Neural crest cell (in vitro differentiated cells): Measurements from ENCODE around the gene CPB2. TPM values are rescaled to one million over a fixed set of nuclear protein-coding genes. Genes with fewer than 3 reads are reported as not detected.

Source experiments
- DNase-seq: peaks from one replicate; pipeline ENCODE4 v3.0.0; 2021; ENCODE audit warnings: low read depth, mixed read lengths, low spot score
- H3K27ac Mint-ChIP-seq: one replicate; pipeline ENCODE4 v1.8.0; 2021; ENCODE audit warnings: mild to moderate bottlenecking, mixed read lengths; ENCODE audit not compliant: unreplicated experiment
- H3K27me3 Mint-ChIP-seq: 2 replicates; pipeline ENCODE4 v1.8.0; 2021; ENCODE audit warnings: low read depth, mild to moderate bottlenecking, mixed read lengths
- H3K36me3 Mint-ChIP-seq: 2 replicates; pipeline ENCODE4 v1.8.0; 2021; ENCODE audit warnings: low read depth, mild to moderate bottlenecking, mixed read lengths
- H3K4me1 Mint-ChIP-seq: 2 replicates; pipeline ENCODE4 v1.8.0; 2021; ENCODE audit warnings: mixed read lengths
- H3K4me3 Mint-ChIP-seq: one replicate; pipeline ENCODE4 v1.8.0; 2021; ENCODE audit warnings: mild to moderate bottlenecking, mixed read lengths
- H3K9me3 Mint-ChIP-seq: 2 replicates; pipeline ENCODE4 v1.8.0; 2021; ENCODE audit warnings: mixed read lengths
- CTCF ChIP-seq: fragments of 200-600 bp; sonication (generic); conservative IDR thresholded peaks from 2 replicates; pipeline ENCODE4 v1.5.0; 2021; ENCODE audit warnings: antibody characterized with exemption, mild to moderate bottlenecking
- total RNA-seq: library from RNA; stranded (reverse); gene quantifications from 2 replicates; pipeline ENCODE4 v1.2.1, GENCODE V29; 2021

CPB2 gene
- total RNA-seq, 1 donor from 2014 or later, result 0.44 TPM

DNA sequence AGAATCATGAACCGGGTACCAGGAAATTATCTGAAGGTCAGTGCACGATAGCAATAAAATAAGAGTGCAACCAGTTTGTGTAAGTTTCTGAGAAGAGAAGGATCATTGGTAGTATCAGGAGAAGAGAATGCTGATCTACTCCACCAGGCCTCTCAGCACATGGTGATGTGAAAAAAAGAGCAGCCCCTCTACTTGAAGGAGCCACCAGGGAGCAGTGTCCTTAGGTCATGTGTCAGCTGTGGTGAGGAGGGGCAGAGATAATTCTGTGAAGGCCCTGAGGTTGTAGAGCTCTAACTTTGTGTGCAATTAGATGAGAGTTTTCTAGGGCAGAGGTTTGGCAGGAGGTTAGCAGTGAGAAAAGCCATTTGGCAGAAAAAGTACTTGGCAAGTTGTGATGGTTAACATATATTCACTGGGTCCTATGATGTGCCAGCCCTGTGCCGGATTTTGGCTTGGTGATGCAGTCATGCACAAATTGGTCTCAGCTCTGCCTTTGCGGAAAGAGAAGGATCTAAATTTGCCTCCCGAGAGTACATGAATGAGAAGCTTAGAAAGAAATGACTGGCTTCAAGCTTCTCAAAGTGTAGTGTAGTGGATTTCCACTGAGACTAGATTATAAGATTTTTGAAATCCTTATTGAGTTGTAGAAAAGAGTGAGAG is 33.1 kb downstream of the CPB2 start:
- Mint-ChIP-seq H3K4me1 (peaks cover 9% of the 10 kb centered on the region), H3K9me3 (peaks cover 8% of the 10 kb centered on the region), H3K27me3 (no peaks in the 10 kb centered on the region), H3K36me3 (peaks cover 28% of the 10 kb centered on the region), H3K4me3 (no peak overlapping the region), H3K27ac (no peak overlapping the region)
- TF ChIP-seq CTCF, result no peak
- no peak for DNase-seq

DNA sequence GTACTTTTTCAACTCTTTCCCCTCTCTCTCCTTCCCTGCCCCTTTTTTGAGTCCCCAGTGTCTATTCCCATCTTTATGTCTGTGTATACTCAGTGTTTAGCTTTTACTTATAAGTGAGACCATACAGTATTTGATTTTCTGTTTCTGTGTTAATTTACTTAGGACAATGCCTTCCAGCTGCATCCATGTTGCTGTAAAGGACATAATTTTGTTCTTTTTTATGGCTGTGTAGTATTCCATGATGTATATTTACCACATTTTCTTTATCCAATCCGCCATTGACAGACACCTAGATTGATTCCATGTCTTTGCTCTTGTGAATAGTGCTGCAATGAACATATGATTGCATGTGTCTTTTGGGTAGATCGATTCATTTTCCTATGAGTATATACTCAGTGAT is 41.5 kb downstream of the CPB2 start:
- peaks cover 3% of the 10 kb centered on the region for H3K9me3 Mint-ChIP-seq
- H3K4me1 Mint-ChIP-seq, result peaks cover 10% of the 10 kb centered on the region
- no peak for DNase-seq
- H3K4me3 Mint-ChIP-seq, result no peak overlapping the region
- no peaks in the 10 kb centered on the region for H3K27me3 Mint-ChIP-seq
- peaks cover 3% of the 10 kb centered on the region for H3K36me3 Mint-ChIP-seq
- no peak for TF ChIP-seq CTCF
- H3K27ac Mint-ChIP-seq, result no peak overlapping the region

- Mint-ChIP-seq H3K9me3 (peaks cover 3% of the 10 kb centered on the region), H3K36me3 (peaks cover 3% of the 10 kb centered on the region), H3K4me3 (no peak overlapping the region), H3K27me3 (no peaks in the 10 kb centered on the region), H3K27ac (no peak overlapping the region), H3K4me1 (peaks cover 21% of the 10 kb centered on the region)
- no peak for TF ChIP-seq CTCF
- DNase-seq, result no peak
Observed at GRCh38 chr13:46062185-46062584, 42.6 kb downstream of the CPB2 start.

DNA sequence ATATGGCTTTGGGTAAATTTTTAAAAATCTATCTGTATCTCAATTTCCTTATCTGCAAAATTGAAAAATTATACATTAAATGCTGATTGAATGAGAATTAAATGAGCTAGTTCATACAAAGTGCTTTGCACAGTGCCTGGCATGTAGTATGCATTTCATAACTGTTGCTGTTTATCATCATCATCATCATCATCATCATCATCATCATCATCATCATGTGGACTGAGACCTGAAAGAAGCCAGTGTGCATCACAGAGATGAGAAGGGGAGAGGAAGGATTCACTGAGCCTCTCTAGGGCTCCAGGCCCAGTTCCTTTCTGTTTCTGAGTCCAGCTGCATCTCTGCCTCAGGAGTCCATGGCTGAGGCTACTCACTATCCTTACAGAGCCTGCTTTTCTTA is 45.4 kb downstream of the CPB2 start:
- no peak for TF ChIP-seq CTCF
- H3K9me3 Mint-ChIP-seq, result peaks cover 3% of the 10 kb centered on the region
- H3K27ac Mint-ChIP-seq, result no peak overlapping the region
- H3K4me1 Mint-ChIP-seq, result peaks cover 40% of the 10 kb centered on the region
- no peak overlapping the region for H3K4me3 Mint-ChIP-seq
- H3K36me3 Mint-ChIP-seq, result peaks cover 3% of the 10 kb centered on the region
- DNase-seq, result no peak
- no peaks in the 10 kb centered on the region for H3K27me3 Mint-ChIP-seq

DNA sequence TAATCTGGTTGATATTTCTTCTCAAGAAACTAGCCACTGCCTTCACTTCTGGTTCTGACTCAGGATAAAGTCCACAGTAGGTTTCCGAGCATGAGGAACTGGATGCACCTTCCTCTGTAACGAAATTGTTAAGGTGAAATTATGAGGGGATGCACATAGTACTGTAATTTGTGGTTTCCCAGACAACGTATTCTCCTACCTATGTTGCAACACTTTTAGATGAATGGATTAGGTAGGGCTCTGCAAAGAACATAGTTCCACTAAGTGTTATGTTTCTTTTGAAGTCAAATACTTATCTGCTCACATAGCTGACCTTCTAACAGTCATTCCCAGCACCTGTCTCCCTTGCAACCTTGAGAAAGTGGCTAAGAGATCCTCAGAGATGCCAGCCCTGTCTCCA is 46.6 kb downstream of the CPB2 start:
- Mint-ChIP-seq H3K27ac (peak overlapping the region; percentile 4), H3K27me3 (no peaks in the 10 kb centered on the region), H3K4me1 (peaks cover 49% of the 10 kb centered on the region), H3K4me3 (no peak overlapping the region), H3K9me3 (peaks cover under 1% of the 10 kb centered on the region), H3K36me3 (peaks cover 1% of the 10 kb centered on the region)
- DNase-seq, result no peak
- TF ChIP-seq CTCF, result no peak
